Body of pancreas (tissue), 4 donors: ENCODE measurements around the gene RNF157.

ENCODE experiments used
- CTCF ChIP-seq, 7 experiments: fragments of 450-650 bp in 4 of 7; fragments of 200-600 bp in 3 of 7; sonication (generic) in 3 of 7; IDR thresholded peaks; one replicate each; pipeline ENCODE4 v1.5.1; 2016 to 2019; ENCODE audit warnings: antibody characterized with exemption in 7 of 7
- POLR2A ChIP-seq, 3 donors: fragments of 450-650 bp; IDR thresholded peaks; one replicate each; pipeline ENCODE4 v1.6.1; 2016; ENCODE audit warnings: antibody characterized with exemption in 3 of 3, mild to moderate bottlenecking in 2 of 3

- TF ChIP-seq CTCF (IDR thresholded peaks at IDR 0.05) (peak in 4 of 7 experiments; percentile 10 to 32 (median 23)), POLR2A (IDR thresholded peaks at IDR 0.05) (peak in 2 of 3 donors; percentile 44 to 48)
Observed at GRCh38 chr17:76132574-76133338, 107.5 kb downstream of the RNF157 start.
